Thymus (tissue), 11 donors: Measurements from ENCODE around the gene PPP4C. TPM values are rescaled to one million over a fixed set of nuclear protein-coding genes. Genes with fewer than 3 reads are reported as not detected.

Source experiments
- DNase-seq, 9 donors: peaks; one replicate each; pipeline ENCODE4 v3.0.0-alpha.2; 2013; ENCODE audit warnings: low spot score in 9 of 9, low read depth in 6 of 9, missing footprints in 1 of 9
- H3K27ac ChIP-seq, 2 donors: one replicate each; pipeline ENCODE4 v1.5.1; 2013; ENCODE audit warnings: control low read depth in 1 of 2, low read depth in 1 of 2, low read length in 1 of 2, mild to moderate bottlenecking in 1 of 2, moderate library complexity in 1 of 2
- H3K27me3 ChIP-seq, 2 donors: one replicate each; pipeline ENCODE4 v1.5.1; 2013; ENCODE audit warnings: low read length in 1 of 2; ENCODE audit not compliant: control insufficient read depth in 2 of 2, insufficient read depth in 1 of 2
- H3K36me3 ChIP-seq, 2 donors: one replicate each; pipeline ENCODE4 v1.5.1; 2013; ENCODE audit warnings: low read length in 1 of 2, mild to moderate bottlenecking in 1 of 2, moderate library complexity in 1 of 2; ENCODE audit not compliant: control insufficient read depth in 2 of 2, insufficient read depth in 2 of 2
- H3K4me1 ChIP-seq, 2 donors: one replicate each; pipeline ENCODE4 v1.5.1; 2013; ENCODE audit warnings: low read length in 2 of 2; ENCODE audit not compliant: control insufficient read depth in 2 of 2, insufficient read depth in 2 of 2
- H3K4me3 ChIP-seq, 2 donors: one replicate each; pipeline ENCODE4 v1.5.1; 2013; ENCODE audit warnings: low read length in 2 of 2, control low read depth in 1 of 2, mild to moderate bottlenecking in 1 of 2
- H3K9me3 ChIP-seq, 2 donors: one replicate each; pipeline ENCODE4 v1.5.1; 2013; ENCODE audit warnings: low read length in 1 of 2, mild to moderate bottlenecking in 1 of 2; ENCODE audit not compliant: control insufficient read depth in 2 of 2, insufficient read depth in 1 of 2
- WGBS: extraction: QIAGEN DNeasy Blood & Tissue Kit; methylation state at CpG from one replicate; pipeline ENCODE4 v1.1.7; 2013; 5-methylcytosine and 5-hydroxymethylcytosine counted together
- polyA plus RNA-seq: library from polyadenylated mRNA; stranded (reverse); fragments of 200-250 nt; gene quantifications from one replicate; pipeline ENCODE4 v1.2.3, GENCODE V29; 2013
- total RNA-seq: library from RNA; stranded (reverse); fragments of 120-200 nt; gene quantifications from one replicate; pipeline ENCODE4 v1.2.4, GENCODE V29; 2013
- donor health status: healthy.

The PPP4C gene
- total and polyA plus RNA-seq, 2 donors = 87.3 to 106 TPM

GRCh38 chr16:30051518-30051917 lies 24.3 kb upstream of the PPP4C start:
- H3K4me1 ChIP-seq = peaks cover 7 to 35% of the 10 kb centered on the region in 2 donors
- DNase-seq = no peak
- peak overlapping the region in 1 of 2 donors; percentile 4 for H3K4me3 ChIP-seq
- WGBS = 94% methylated on average over 3 of the region's 3 CpGs
- no peaks in the 10 kb centered on the region for H3K36me3 ChIP-seq
- H3K27ac ChIP-seq = peak overlapping the region in 1 of 2 donors; percentile 19
- H3K27me3 ChIP-seq = no peaks in the 10 kb centered on the region
- no peaks in the 10 kb centered on the region for H3K9me3 ChIP-seq

- H3K9me3 ChIP-seq = no peaks in the 10 kb centered on the region
- peaks cover 7 to 35% of the 10 kb centered on the region in 2 donors for H3K4me1 ChIP-seq
- H3K36me3 ChIP-seq = no peaks in the 10 kb centered on the region
- DNase-seq = peak; percentile 63 to 90 (median 77)
- H3K27ac ChIP-seq = peak overlapping the region in 1 of 2 donors; percentile 12
- 5% methylated on average over 58 of the region's 58 CpGs for WGBS
- H3K4me3 ChIP-seq = peak overlapping the region; percentile 77 to 87
- no peaks in the 10 kb centered on the region for H3K27me3 ChIP-seq
Observed at GRCh38 chr16:30052671-30053372, 23.0 kb upstream of the PPP4C start.

GRCh38 chr16:30053376-30054015 lies 22.3 kb upstream of the PPP4C start:
- H3K4me1 ChIP-seq = peaks cover 7 to 35% of the 10 kb centered on the region in 2 donors
- peak overlapping the region; percentile 77 to 87 for H3K4me3 ChIP-seq
- H3K27ac ChIP-seq = peak overlapping the region in 1 of 2 donors; percentile 12
- no peaks in the 10 kb centered on the region for H3K27me3 ChIP-seq
- H3K36me3 ChIP-seq = no peaks in the 10 kb centered on the region
- 14% methylated on average over 19 of the region's 19 CpGs for WGBS
- no peaks in the 10 kb centered on the region for H3K9me3 ChIP-seq
- no peak for DNase-seq

GRCh38 chr16:30054451-30054850 lies 21.3 kb upstream of the PPP4C start:
- no peak for DNase-seq
- 95% methylated on average over 8 of the region's 8 CpGs for WGBS
- peaks cover 7 to 35% of the 10 kb centered on the region in 2 donors for H3K4me1 ChIP-seq

GRCh38 chr16:30054959-30055553 lies 20.7 kb upstream of the PPP4C start:
- peak in 2 of 9 donors; percentile 61 to 63 for DNase-seq
- Histone ChIP-seq H3K9me3 (no peaks in the 10 kb centered on the region), H3K4me3 (no peak overlapping the region), H3K27ac (no peak overlapping the region), H3K36me3 (no peaks in the 10 kb centered on the region), H3K27me3 (no peaks in the 10 kb centered on the region), H3K4me1 (peaks cover 7 to 35% of the 10 kb centered on the region in 2 donors)
- WGBS = 44% methylated on average over 10 of the region's 10 CpGs

More at GRCh38 chr16:30054451-30054850, 21.3 kb upstream of the PPP4C start:
- Histone ChIP-seq H3K4me3 (no peak overlapping the region), H3K27me3 (no peaks in the 10 kb centered on the region), H3K27ac (no peak overlapping the region), H3K9me3 (no peaks in the 10 kb centered on the region), H3K36me3 (no peaks in the 10 kb centered on the region)

- 96% methylated on average over 4 of the region's 4 CpGs for WGBS
- Histone ChIP-seq H3K27ac (no peak overlapping the region), H3K27me3 (no peaks in the 10 kb centered on the region), H3K36me3 (no peaks in the 10 kb centered on the region), H3K4me3 (no peak overlapping the region), H3K4me1 (peaks cover 7 to 16% of the 10 kb centered on the region in 2 donors), H3K9me3 (no peaks in the 10 kb centered on the region)
- no peak for DNase-seq
Observed at GRCh38 chr16:30060346-30060745, 15.4 kb upstream of the PPP4C start.

GRCh38 chr16:30060836-30061554 lies 14.8 kb upstream of the PPP4C start:
- Histone ChIP-seq H3K36me3 (no peaks in the 10 kb centered on the region), H3K4me3 (no peak overlapping the region), H3K27me3 (no peaks in the 10 kb centered on the region), H3K4me1 (peaks cover 7 to 12% of the 10 kb centered on the region in 2 donors), H3K9me3 (no peaks in the 10 kb centered on the region), H3K27ac (no peak overlapping the region)
- no peak for DNase-seq
- 88% methylated on average over 2 of the region's 2 CpGs for WGBS

GRCh38 chr16:30063278-30063892 lies 12.4 kb upstream of the PPP4C start:
- Histone ChIP-seq H3K9me3 (no peaks in the 10 kb centered on the region), H3K27me3 (no peaks in the 10 kb centered on the region), H3K4me3 (peak overlapping the region; percentile 76 to 89), H3K4me1 (peaks cover 19 to 27% of the 10 kb centered on the region in 2 donors), H3K27ac (peak overlapping the region; percentile 97 to 99), H3K36me3 (peaks cover 13 to 16% of the 10 kb centered on the region in 2 donors)
- DNase-seq = no peak
- WGBS = 66% methylated on average over 12 of the region's 12 CpGs
